ENCODE results near the gene SNRPA1. TPM values are rescaled to one million over a fixed set of nuclear protein-coding genes. Genes with fewer than 3 reads are reported as not detected.

The SNRPA1 gene
- total and polyA plus RNA-seq, 2 donors (not counting 3 experiments of a cell fraction or from before 2014, with no cell fraction given) = 68.5 to 82.7 TPM

GRCh38 chr15:101243420-101243819, 51.6 kb downstream of the SNRPA1 start:
- Histone ChIP-seq H3K27ac (ENCODE audit: insufficient read depth, low read depth, low read length) (no peak overlapping the region), H3K9me1 (replicated peaks; ENCODE audit: control insufficient read depth, extremely low read depth, insufficient read depth, low read length) (no peaks in the 10 kb centered on the region), H3K4me3 (replicated peaks in 1 of 3; ENCODE audit: insufficient read depth in 1 of 3, low read depth in 1 of 3, low read length in 3 of 3) (no peak overlapping the region), H3K4me1 (ENCODE audit: control insufficient read depth, extremely low read depth, insufficient read depth, low read length) (peaks cover 48% of the 10 kb centered on the region), H3K36me3 (ENCODE audit: control insufficient read depth in 2 of 2, extremely low read depth in 1 of 2, insufficient read depth in 2 of 2, low read length in 2 of 2) (no peaks in the 10 kb centered on the region), H3K9me3 (replicated peaks; ENCODE audit: control insufficient read depth, insufficient read depth, low read length) (no peaks in the 10 kb centered on the region), H3K4me2 (ENCODE audit: insufficient read depth, low read length) (no peak overlapping the region), H2AFZ (ENCODE audit: low read depth, low read length) (no peak overlapping the region), H3K9ac (replicated peaks; ENCODE audit: extremely low read depth, insufficient read depth, low read length) (no peak overlapping the region), H4K20me1 (replicated peaks; ENCODE audit: control insufficient read depth, extremely low read depth, insufficient read depth, low read length) (peaks cover 19% of the 10 kb centered on the region), H3K27me3 (ENCODE audit: control insufficient read depth in 2 of 2, insufficient read depth in 2 of 2, low read length in 2 of 2) (no peaks in the 10 kb centered on the region), H3K79me2 (ENCODE audit: control insufficient read depth, insufficient read depth, low read length) (peaks cover 100% of the 10 kb centered on the region)
- TF ChIP-seq JUN (IDR thresholded peaks at IDR 0.05; ENCODE audit: borderline replicate concordance, insufficient read depth, insufficient read length, low read depth) = no peak
- no peak for TF ChIP-seq MAX (IDR thresholded peaks at IDR 0.05; ENCODE audit: insufficient read depth, insufficient read length)
- TF ChIP-seq POLR2AphosphoS5 (IDR thresholded peaks at IDR 0.05; ENCODE audit: insufficient read depth, low read depth, low read length) = no peak
- no peak for TF ChIP-seq MYC (IDR thresholded peaks at IDR 0.05; ENCODE audit: low read depth, low read length)
- TF ChIP-seq FOS (IDR thresholded peaks at IDR 0.05; ENCODE audit: borderline replicate concordance, insufficient read depth, low read length) = no peak
- no peak for TF ChIP-seq GATA2 (IDR thresholded peaks at IDR 0.05; ENCODE audit: insufficient read depth, insufficient read length, low read depth, low read length)
- TF ChIP-seq POLR2A (IDR thresholded peaks at IDR 0.05; ENCODE audit: low read depth, low read length) = no peak
- no peak for TF ChIP-seq CTCF (IDR thresholded peaks at IDR 0.05; ENCODE audit: extremely low read depth in 1 of 2, insufficient read depth in 1 of 2, low read depth in 1 of 2, low read length in 2 of 2)
- no peak for TF ChIP-seq EZH2 (IDR thresholded peaks at IDR 0.05; ENCODE audit: borderline replicate concordance, low read depth, low read length, severe bottlenecking)
- no peak for FAIRE-seq
- DNase-seq (ENCODE audit: low read depth, low spot score) = no peak
- dilution Hi-C loops (cut with MboI; ENCODE audit: extremely low pct_ligation_motif_present, low sequenced_read_pairs) (loop anchor here (5.0 kb wide), 1 partner anchor 36 kb away; no protein-coding TSS in a partner anchor), intact Hi-C loops (cut with micrococcal nuclease) (loop anchor here (2.0 kb wide), 1 partner anchor 19 kb away; no protein-coding TSS in a partner anchor)
- ChIA-PET CTCF (interaction anchor here (0.8 to 1.9 kb wide), 8 partner anchors 9 to 155 kb away, joined by 3 to 7 read pairs (median 4); partner anchors contain the start of gene CHSY1), POLR2A (interaction anchor here (1.5 kb wide), 1 partner anchor 67 kb away, joined by 3 read pairs; no protein-coding TSS in a partner anchor)
- BruUV-seq (replicated peaks) = no TSS peak

Measured in endothelial cell of umbilical vein (primary cell).